T-helper 9 cell (primary cell): ENCODE data around the gene NETO2.
"Not testable (repeated sequence)": the region's sequence is repeated elsewhere in the genome, so short reads cannot be mapped to it uniquely, and the experiment has no call there.

Source experiments
- DNase-seq: peaks from one replicate; pipeline ENCODE4 v3.0.0-alpha.2; 2020

Gene NETO2

DNA sequence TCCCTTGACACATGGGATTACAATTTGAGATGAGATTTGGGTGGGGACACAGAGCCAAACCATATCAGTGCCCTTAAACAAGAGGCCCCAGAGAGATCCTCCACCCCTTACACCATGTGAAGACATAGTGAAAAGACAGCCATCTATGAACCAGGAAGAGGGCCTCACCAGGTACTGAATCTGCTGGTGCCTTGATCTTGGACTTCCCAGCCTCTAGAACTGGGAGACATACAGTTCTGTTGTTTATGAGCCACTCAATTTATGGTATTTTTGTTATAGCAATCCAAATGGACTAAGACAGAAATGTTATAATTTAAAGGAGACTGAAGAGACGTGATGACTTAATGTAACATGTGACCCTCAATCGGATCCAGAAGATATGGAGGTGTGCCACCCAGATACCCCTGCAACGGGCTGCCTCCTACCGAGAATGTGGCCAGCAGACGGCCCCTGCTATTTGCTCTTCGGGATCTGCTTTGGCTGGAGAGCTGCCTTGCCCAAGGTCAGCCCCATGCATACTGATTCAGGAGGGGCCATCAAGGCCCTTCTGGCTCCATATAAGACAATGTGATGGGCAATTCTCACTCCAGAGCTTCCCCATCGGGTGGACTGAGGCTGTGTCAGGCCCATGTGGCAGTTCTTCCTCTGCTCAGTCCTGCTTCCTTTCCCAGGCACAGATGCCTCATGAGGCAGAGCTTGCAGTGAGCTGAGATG is 80.6 kb downstream of the NETO2 start:
- DNase-seq = no peak

DNA sequence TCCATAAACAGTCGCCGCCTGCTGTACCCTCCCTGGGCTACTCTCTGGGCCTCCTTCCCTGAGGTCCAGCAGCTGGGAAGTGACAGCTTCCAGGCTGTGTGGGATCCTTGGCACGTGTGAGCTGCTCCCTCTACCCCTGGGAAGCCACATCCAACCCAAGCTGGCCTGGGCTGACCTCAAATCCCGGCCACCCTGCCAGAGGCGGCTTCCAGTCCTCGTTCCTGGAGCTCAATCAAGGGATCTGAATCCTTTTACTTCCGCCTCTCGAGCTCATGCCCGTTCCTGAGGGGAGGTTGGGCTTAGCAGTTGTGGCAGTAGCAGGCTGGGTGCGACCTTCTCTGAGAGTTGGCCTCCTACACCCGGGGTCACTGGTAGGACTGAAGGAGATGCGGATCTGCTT is 82.5 kb downstream of the NETO2 start:
- DNase-seq = no peak

DNA sequence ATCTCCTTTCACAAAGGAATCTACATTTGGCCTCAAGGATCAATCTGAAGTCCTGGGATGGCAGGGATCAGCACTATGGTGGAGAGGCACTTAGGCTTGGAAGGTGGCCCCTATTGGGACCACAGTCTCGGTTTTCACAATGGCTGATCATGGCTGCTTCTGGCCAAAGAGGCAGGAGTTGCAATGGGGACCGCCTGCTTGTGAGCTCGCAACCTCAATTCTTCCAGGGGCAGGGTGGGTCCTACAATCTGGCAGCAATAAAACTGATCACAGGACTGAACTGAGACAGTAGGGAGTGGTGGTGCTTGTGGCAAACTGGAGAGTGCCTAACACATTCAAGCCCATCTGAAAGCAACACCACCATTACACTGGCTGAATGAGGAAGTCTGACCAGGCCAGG is 83.1 kb downstream of the NETO2 start:
- DNase-seq = no peak

DNA sequence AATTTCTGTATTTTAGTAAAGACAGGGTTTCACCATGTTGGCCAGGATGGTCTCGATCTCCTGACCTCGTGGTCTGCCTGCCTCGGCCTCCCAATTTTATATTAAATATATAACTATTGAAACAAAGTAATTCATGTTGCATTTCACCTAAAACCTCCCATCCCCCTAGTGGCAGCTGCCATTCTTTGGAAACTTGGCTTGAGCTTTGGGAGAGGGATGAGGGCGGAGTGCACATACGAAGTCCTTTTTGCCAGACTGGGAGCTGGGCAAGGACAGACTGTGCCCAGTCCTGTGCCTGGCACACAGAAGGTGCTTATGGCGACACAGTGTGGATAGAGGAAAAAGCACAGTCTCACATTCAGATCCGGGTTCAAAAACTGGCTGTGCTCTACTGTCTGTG is 83.8 kb downstream of the NETO2 start:
- DNase-seq = no peak

DNA sequence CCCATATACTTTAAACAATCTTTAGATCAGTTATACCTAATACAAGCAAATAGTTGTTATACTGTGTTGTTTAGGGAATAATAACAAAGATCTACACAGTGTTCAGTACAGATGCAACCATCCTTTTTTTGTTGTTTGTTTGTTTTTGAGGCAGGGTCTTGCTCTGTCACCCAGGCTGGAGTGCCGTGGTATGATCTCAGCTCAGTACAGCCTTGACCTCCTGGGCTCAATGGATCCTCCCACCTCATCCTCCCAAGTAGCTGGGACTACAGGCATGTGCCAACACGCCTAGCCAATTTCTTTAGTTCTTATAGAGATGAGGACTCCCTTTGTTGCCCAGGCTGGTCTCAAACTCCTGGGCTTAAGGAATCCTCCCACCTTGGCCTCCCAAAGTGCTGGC is 84.6 kb downstream of the NETO2 start:
- DNase-seq = not testable (repeated sequence)

DNA sequence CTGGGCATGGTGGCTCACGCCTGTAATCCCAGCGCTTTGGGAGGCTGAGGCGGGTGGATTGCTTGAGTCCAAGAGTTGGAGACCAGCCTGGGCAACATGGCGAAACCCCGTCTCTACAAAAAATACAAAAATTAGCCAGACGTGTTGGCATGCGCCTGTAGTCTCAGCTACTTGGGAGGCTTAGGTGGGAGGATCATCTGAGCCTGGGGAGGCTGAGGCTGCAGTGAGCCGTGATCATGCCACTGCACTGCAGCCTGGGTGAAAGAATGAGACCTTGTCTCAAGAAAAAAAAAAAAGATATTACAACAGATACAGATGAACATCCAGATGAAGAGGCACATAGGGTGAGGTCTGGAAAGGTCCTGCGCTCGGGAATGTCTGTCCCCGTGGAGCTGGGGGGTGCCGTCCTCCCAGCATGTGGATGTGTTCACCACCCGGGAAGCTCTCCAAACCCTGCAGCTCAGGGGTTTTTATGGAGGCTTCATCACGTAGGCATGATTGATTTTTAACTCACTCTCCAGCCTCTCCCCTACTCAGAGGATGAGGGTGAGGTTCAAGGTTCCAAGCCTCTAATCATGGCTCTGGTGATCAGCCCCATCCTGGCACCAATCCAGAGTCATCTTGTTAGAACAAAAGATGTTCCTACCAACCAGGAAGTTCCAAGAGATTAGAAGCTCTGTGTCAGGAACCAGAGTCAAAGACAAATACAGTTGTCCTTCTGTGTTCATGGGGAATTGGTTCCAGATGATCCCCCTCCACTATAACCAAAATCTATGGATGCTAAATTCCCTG is 85.3 kb downstream of the NETO2 start:
- DNase-seq = no peak

DNA sequence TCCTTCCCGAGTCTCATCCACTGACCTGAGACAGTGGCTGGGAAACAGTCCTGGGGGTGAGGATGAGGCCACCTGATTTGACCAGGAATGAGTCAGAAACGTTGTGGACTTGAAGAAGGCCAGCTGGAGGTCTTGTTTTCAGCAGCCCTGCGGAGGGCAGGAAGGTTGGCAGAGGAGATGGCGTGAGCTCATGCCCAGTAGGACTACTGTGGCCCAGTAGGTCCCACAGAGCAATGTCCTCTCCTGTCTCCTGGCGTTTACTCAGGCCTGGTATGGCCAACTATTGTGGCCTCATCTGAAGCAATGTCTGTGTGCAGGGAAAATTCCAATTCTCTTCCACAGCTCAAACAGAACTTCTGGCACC is 86.1 kb downstream of the NETO2 start:
- DNase-seq = no peak

DNA sequence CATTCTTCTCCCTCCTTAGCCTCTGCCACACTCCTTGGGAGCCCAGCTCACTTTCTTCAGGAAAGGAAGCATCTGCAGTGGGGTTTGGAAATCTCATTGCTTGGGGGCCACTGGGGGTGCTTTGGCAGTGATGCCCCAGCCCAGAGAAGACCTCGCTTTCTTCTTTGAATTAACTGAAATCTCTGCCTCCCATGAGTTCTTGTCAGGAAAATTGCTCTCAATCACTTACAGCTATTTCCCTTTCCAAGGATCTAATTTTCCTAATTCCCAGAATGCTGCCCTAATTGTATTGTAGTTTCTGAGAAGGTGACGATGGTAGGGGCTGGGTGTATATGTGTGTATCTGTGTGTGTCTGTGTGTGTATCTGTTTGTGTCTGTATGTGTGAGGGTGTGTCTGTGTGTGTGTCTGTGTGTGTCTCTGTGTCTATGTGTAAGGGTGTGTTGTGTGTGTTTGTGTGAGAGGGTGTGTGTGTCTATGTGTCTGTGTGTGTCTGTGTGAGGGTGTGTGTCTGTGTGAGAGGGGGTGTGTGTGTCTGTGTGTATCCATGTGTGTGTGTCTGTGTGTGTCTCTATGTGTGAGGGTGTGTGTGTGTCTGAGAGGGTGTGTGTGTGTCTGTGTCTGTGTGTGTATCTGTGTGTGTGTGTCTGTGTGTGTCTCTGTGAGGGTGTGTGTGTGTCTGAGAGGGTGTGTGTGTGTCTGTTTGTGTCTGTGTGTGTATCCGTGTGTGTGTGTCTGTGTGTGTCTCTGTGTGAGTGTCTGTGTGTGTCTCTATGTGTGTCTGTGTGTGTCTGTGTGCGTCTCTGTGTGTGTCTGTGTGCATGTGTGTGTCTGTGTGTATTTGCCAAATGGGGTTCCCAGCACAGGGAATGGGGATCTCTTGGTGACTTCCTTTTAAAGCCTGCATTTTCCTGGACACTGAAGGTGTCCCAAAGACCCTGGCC is 86.8 kb downstream of the NETO2 start:
- no peak for DNase-seq

DNA sequence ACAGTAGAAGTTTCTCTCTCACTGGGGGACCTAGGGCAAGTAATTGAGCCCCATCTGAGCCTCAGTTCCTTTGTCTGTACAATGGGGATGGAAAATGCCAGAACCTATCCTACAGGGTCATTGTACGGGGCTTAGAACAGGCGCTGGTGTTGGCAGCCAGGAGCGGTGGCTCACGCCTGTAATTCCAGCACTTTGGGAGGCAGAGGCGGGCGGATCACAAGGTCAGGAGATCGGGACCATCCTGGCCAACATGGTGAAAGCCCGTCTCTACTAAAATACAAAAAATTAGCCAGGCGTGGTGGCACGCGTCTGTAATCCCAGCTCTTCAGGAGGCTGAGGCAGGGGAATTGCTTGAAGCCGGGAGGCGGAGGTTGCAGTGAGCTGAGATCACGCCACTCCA is 87.7 kb downstream of the NETO2 start:
- not testable (repeated sequence) for DNase-seq

DNA sequence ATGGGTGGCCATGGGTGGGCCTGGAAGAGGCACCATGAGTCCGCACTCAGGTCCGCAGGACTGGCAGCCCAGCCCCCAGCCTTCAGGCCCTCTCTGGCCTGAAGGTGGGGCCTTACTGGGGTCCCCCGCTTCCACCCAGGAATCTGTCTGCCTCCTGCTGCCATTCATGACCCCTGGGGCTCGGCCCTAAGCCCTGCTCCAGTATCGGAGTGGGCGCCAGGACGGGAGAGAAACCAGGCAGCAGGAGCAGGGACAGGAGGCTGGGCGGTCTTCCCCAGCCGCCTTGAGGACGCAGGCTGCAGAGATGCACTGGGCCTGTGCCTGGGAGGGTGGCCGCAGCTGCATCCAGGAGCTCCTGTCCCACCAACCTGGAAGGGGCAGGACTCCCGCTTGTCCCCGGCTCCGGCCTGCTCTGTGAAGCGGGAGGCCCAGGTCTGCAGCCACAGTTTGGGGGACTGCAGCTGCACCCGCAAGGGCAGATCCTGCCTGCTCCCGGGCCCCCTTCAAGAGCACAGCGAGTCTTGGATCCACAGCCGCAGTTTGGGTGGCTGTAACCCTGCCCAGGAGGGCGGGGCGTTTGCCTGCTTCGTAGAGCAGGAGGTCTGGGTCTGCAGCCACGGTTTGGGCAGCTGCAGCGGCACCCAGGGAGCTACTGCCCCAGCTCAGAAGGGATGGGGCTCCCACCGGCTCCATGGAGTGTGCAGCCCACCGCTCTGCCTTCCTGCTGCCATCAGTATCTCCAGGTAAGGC is 88.4 kb downstream of the NETO2 start:
- no peak for DNase-seq

DNA sequence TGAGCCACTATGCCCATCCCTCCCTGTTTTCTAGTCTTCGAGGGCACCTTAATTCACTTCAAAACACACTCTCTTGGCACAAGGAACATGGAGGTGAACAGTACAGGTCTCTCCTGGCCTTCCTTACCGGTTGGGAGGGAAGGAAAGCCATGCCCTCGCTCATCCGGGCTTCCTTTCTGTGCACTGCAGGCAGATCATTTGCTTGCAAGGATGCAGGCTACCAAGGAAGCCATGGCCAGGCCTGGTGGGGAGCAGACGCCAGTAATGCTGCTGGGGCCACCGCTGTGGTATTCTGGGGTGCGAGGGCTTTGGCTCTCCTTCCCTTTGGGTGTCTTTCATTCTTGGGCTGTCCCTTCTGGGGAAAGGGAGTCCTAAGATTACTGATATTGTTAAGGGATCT is 89.4 kb downstream of the NETO2 start:
- no peak for DNase-seq

DNA sequence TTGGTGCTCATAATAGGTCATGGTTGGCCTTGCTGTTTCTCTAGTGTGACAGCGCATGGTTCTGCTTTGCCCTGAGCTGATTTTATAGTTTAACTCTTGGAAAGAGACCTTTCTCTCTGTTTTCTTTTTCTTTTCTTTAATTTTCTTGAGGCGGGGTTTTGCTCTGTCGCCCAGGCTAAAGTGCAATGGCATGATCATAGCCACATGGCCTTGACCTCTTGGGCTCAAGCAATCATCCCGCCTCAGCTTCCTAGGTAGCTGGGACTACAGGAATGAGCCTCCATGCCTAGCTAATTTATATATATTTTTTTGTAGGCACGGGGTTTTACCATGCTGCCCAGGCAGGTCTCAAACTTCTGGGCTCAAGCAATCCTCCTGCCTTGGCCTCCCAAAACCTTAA is 89.8 kb downstream of the NETO2 start:
- no peak for DNase-seq

DNA sequence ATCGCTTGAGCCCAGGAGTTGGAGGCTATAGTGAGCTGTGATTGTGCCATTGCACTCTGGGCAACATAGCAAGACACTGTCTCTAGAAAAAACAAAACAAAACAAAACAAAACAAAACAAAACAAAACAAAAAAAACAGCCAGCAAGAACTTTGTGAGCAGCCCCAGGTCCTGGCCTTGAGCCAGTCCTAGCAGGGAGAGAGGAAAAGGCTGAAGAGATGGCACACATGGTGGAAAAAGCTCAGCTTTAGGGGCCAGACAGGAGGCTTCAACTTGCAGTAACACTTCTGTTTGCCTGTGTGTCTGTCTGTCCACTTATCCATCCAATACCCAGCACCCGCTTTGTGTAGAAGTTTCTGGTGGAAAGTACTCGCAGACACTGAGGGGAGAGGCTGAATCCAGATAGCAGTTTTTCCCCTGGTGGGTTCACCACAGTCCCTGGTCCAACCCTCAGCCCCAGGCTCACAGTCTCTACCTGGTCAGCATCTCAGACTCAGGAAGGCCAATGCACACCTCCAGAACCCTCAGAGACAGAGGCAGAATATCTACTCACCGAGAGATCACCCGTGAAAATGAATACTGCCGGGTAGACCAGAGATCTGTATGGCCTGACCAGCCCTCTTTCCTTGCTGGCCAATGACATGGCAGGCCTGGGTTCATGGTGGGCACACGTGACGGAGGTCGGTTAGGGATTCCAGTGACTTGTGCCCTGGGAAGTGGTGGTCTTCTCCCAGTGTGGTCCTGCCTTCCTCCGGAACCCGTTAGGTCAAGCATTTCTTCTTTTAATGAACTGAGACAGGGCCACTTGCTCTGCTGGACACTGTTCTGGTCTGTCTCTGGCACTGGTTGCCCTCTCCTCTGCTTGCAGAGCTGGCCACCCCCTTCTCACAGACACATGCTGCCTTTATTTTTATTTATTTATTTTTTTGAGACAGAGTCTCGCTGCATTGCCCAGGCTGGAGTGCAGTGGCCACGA is 90.8 kb downstream of the NETO2 start:
- no peak for DNase-seq

DNA sequence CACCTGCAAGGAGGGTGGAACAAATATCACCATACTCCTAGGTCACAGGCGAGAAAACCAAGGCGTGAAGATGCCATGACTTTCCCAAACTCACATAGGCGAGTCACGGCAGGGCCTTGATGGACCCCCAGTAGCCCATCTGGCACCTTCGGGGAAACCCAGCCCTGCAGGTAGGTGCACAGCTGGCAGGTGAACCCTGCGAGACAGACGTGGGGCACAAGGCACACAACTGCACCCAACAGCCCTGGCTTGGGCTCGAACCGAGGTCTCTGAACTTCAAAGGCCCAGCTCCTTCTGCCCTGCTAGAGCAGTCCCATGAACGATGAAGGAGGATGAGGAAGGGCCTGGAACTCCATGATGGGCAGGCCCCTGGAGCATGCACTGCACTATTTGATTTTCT is 92.7 kb downstream of the NETO2 start:
- no peak for DNase-seq

DNA sequence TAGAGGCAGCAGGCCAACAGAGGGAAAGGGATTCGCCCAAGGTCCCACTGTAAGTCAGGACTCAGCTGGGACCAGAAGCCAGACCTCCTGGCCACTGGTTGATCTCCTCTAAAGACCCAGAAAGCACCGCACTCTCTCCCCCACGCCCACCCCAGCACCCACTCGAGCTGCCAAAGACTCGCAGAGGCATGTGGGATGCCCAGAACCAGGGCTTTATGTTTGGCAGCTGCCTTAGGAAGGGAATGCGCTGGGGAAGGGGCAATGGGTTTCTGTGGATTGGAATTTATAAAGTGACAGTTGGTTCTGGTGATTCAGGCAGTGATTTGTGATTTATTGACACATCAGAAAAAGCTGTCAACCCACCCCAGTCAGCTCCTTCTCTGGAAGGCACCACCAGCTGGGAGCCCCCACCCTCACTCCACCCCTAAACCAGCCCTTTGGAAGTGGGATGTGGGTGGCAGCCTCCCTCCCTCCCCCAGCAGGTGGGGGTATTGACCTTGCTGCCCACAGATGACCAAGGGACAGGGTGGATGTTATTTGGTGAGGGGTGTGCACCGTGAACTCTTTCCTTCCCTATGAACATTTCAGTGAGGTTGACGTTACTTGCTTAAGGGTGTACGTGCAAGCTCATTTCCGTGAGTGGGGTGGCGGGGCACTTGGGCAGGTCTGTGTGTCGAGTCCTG is 93.7 kb downstream of the NETO2 start:
- DNase-seq = no peak

DNA sequence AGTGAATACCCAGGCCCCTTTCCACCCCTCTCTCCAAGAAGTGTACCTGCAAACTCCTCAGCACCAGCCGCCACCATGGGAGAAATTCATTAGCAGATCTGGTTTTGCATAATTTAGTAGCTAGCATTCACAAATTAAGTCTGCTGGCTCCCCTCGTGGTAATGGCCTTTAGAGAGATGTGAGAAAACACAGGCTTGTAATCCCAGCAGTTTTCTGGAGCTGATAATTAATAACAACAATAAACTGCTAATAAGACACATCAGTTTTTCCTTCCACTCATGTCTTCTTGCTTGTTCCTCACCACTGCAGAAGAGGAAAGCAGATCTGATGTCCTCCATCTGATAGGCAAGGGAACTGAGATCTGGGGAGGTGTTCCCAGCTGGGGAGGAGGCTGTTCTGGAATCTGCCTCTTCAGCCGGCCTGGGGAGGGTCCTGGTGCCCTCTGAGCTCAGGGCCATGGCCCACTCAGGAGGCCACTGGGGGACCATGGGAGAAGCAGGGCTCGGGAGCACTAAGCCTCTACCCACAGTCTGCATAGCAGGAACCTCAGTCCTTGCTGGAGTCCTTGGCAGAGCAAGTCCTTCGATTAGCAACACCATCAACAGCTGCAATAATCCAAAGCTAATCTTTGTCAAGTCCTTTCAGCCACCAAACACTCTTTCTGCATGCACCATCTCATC is 96.1 kb downstream of the NETO2 start:
- no peak for DNase-seq

DNA sequence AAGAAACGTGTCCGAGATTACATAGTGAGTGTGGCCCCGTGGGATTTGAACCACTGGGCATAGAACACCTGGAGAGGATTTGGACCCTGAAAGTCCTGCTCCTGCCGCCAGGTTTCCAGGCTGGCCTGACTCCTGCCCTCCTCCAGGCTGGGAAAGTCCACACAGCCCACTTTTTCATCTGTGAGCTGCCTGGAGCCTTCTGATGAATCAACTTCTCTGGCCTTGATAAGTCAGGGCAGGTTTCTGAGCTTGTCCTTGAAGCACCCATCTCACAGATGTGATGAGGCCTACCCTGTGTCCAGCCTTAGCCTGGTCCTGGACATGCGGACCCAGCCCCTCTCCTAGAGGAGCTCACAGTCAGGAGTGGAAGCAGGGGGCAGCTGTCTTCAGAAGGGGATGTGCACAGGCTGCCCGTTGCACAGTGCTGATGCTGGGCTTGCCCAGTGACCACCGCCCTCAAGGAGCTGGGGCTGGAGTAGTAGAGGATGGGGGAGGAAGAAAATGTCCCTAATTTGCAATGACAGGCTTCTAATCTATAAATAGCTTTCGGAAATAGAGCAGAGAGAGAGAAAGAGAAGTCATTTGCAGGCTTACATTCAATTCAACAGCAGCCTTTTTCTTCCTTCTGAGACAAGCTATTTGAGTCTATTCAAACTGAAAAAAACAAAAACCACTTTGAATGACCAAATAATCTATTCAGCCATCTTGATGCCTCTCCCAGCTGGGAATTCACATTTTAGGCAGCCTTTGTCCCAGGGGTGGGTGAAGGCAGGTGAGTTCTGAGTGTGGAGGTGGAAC is 96.8 kb downstream of the NETO2 start:
- no peak for DNase-seq

DNA sequence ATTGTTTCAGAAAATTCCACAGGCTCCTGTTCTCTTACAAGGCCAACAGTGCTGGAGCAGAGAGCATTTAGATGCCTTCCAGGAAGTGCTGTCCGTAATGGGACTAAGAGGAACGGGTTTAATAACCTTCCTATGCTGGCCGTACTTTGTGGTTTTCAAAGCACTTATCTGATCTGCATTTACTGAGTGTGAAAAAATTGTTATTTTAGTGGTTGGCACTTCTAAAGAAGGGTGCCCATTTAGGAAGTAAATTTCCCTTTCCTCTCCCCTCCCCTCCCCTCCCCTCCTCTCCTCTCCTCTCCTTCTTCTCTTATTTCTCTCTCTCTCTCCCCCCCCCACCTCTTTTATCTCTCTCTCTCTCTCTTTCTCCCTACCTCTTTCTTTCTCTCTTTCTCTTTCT is 98.3 kb downstream of the NETO2 start:
- DNase-seq = no peak

DNA sequence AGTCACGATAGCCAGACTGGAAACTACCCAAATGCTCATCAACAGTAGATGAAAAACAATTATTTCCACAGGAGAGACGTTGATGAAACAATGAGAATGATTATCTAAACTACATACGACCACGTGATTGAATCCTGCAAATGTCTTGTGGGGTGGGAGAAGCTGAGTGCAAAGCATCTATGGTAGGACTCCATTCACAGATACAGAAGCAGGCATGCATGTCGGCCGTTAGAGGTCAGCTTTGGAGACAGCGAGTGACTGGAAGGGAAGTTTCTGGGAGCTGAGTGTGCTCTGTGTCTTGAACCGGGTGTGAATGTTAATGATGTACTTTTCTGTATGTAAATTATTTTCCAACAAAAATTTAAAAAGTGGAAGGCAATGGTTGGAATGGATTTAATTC is 98.7 kb downstream of the NETO2 start:
- no peak for DNase-seq
